HepG2 (cell line): ENCODE data around the gene UBE2O. TPM values are rescaled to one million over a fixed set of nuclear protein-coding genes. Genes with fewer than 3 reads are reported as not detected.
A peak's percentile ranks its signal among the peaks of the same experiment; 100 is the strongest.

ENCODE experiments used
- CEBPG ChIP-seq: IDR thresholded peaks from 2 replicates; pipeline ENCODE4 v1.6.1; 2016
- ERF ChIP-seq: IDR thresholded peaks from 2 replicates; pipeline ENCODE4 v1.6.1; 2018; ENCODE audit warnings: missing biosample characterization, missing genetic modification reagents
- GFI1 ChIP-seq: sonication (generic); formaldehyde crosslinking; IDR thresholded peaks from 2 replicates; pipeline ENCODE4 v1.5.0; 2020; ENCODE audit warnings: missing genetic modification reagents, mild to moderate bottlenecking, borderline replicate concordance
- HMGA1 ChIP-seq: sonication (generic); formaldehyde crosslinking; conservative IDR thresholded peaks from 2 replicates; pipeline ENCODE4 v1.4.0; 2020; ENCODE audit warnings: missing genetic modification reagents
- HNF1A ChIP-seq, 2 experiments: sonication (generic) in 1 of 2; formaldehyde crosslinking in 1 of 2; IDR thresholded peaks; 2 replicates each; pipeline versions ENCODE4 v1.4.0 to v1.6.1; 2016 to 2020; ENCODE audit warnings: borderline replicate concordance in 1 of 2, low read depth in 1 of 2, mild to moderate bottlenecking in 1 of 2, missing genetic modification reagents in 1 of 2
- HNF4A ChIP-seq: sonication (generic); formaldehyde crosslinking; IDR thresholded peaks from 2 replicates; pipeline ENCODE4 v1.4.0; 2020; ENCODE audit warnings: missing genetic modification reagents
- JUND ChIP-seq: sonication (generic); formaldehyde crosslinking; IDR thresholded peaks from 2 replicates; pipeline ENCODE4 v1.8.0; 2022; ENCODE audit warnings: mild to moderate bottlenecking, missing genetic modification reagents
- KDM6A ChIP-seq: IDR thresholded peaks from 2 replicates; pipeline ENCODE4 v1.6.1; 2016; ENCODE audit warnings: low read depth
- MXD3 ChIP-seq: IDR thresholded peaks from 2 replicates; pipeline ENCODE4 v1.6.1; 2016; ENCODE audit warnings: mild to moderate bottlenecking, missing biosample characterization, missing genetic modification reagents
- NFE2L2 ChIP-seq: fragments of 150-350 bp; IDR thresholded peaks from 2 replicates; pipeline ENCODE4 v1.6.1; 2014; ENCODE audit warnings: low read length
- PLRG1 ChIP-seq: fragments of 450-650 bp; conservative IDR thresholded peaks from 2 replicates; pipeline ENCODE4 v1.6.1; 2016
- SMARCE1 ChIP-seq: fragments of 450-650 bp; IDR thresholded peaks from 2 replicates; pipeline ENCODE4 v1.6.1; 2017; ENCODE audit warnings: borderline replicate concordance
- SP2 ChIP-seq: sonication (generic); formaldehyde crosslinking; IDR thresholded peaks from 2 replicates; pipeline ENCODE4 v1.5.1; 2020; ENCODE audit warnings: mild to moderate bottlenecking, missing genetic modification reagents
- ZFX ChIP-seq: sonication (generic); formaldehyde crosslinking; IDR thresholded peaks from 2 replicates; pipeline ENCODE4 v1.4.0; 2020; ENCODE audit warnings: mild to moderate bottlenecking, low read depth, missing genetic modification reagents, moderate library complexity
- ZNF260 ChIP-seq: sonication (generic); formaldehyde crosslinking; IDR thresholded peaks from 2 replicates; pipeline ENCODE4 v1.4.0; 2020; ENCODE audit warnings: missing genetic modification reagents, low read depth, mild to moderate bottlenecking, borderline replicate concordance
- ZNF281 ChIP-seq: sonication (generic); formaldehyde crosslinking; IDR thresholded peaks from 2 replicates; pipeline ENCODE4 v1.4.0; 2020; ENCODE audit warnings: missing genetic modification reagents, borderline replicate concordance
- ZNF383 ChIP-seq: sonication (generic); formaldehyde crosslinking; IDR thresholded peaks from 2 replicates; pipeline ENCODE4 v1.4.0; 2020; ENCODE audit warnings: missing genetic modification reagents, mild to moderate bottlenecking, borderline replicate concordance
- ZNF547 ChIP-seq: sonication (generic); formaldehyde crosslinking; IDR thresholded peaks from 2 replicates; pipeline ENCODE4 v1.5.1; 2020; ENCODE audit warnings: mild to moderate bottlenecking, missing genetic modification reagents
- ZNF562 ChIP-seq: sonication (generic); formaldehyde crosslinking; IDR thresholded peaks from 2 replicates; pipeline ENCODE4 v1.8.0; 2022; ENCODE audit warnings: missing genetic modification reagents, borderline replicate concordance
- ZNF678 ChIP-seq: sonication (generic); formaldehyde crosslinking; IDR thresholded peaks from 2 replicates; pipeline ENCODE4 v1.4.0; 2020; ENCODE audit warnings: mild to moderate bottlenecking, missing genetic modification reagents
- ZNF724P ChIP-seq: sonication (generic); formaldehyde crosslinking; IDR thresholded peaks from 2 replicates; pipeline ENCODE4 v1.8.0; 2022; ENCODE audit warnings: missing genetic modification reagents, borderline replicate concordance
- ZNF737 ChIP-seq: sonication (generic); formaldehyde crosslinking; IDR thresholded peaks from 2 replicates; pipeline ENCODE4 v1.5.0; 2020; ENCODE audit warnings: missing genetic modification reagents, mild to moderate bottlenecking, borderline replicate concordance
- polyA plus RNA-seq, 8 experiments: library from polyadenylated mRNA; depleted of rRNA in 3 of 8; stranded (reverse) in 7 of 8; unstranded in 1 of 8; fragments of >200 nt; fragmentation: Illumina TruSeq in 4 of 8; extraction: Trizol in 4 of 8; gene quantifications; 2 replicates each; pipeline versions ENCODE4 v1.2.1 to v1.2.3, GENCODE V29; 2011 to 2016; ENCODE audit warnings: low read depth in 4 of 8, missing spikeins in 1 of 8, mixed read lengths in 1 of 8; ENCODE audit not compliant: insufficient read depth in 1 of 8
- total RNA-seq, 5 experiments: library from RNA; depleted of rRNA; stranded (reverse); fragments of >200 nt; fragmentation: Illumina TruSeq; extraction: Trizol; gene quantifications; 2 replicates each; pipeline ENCODE4 v1.2.3, GENCODE V29; 2016; ENCODE audit warnings: low read depth in 1 of 5
- TF ChIP-seq, protein P1 (sequence below): IDR thresholded peaks from 2 replicates; pipeline ENCODE4 v1.6.1; 2012; ENCODE audit warnings: inconsistent platforms
- TF ChIP-seq, protein P2 (sequence below): sonication (generic); formaldehyde crosslinking; IDR thresholded peaks from 2 replicates; pipeline ENCODE4 v1.8.0; 2022; ENCODE audit warnings: mild to moderate bottlenecking, missing genetic modification reagents, moderate library complexity

Gene UBE2O
- total and polyA plus RNA-seq, 2 of the 13 experiments (the other 11 are each of a cell fraction or from before 2014, with no cell fraction given), result 21.5 to 23.5 TPM

DNA sequence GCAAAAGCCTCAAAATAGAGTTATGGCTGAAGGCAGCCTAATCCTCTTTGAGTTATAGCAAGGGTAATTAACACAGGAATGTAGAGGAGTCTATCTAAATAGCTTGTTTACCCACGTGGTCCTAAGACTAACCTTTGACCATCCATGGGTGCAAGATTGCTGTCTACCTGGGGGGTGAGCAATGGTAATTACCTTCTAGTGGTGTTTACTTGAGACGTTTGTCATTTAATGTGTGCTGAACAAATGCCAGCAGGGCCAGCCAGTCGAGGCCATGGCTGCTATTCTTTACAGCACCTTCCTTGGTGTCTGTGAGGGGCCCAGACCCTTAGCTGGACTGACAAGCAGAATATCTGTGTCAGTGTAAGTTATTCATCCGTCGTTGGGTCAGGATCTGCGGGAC lies 85.3 kb downstream of the UBE2O start (continued):
- TF ChIP-seq CEBPG (CRISPR knock-in tag) (peak; percentile 22; the same call in 1 of the 2 replicates), ZNF562 (CRISPR knock-in tag) (no peak), PLRG1 (no peak), MXD3 (CRISPR knock-in tag) (no peak), ZNF737 (CRISPR knock-in tag) (no peak), SP2 (no peak), HNF1A (IDR thresholded peaks at IDR 0.05; ENCODE audit: low read depth) (no peak), HNF1A (CRISPR knock-in tag; IDR thresholded peaks at IDR 0.05; ENCODE audit: borderline replicate concordance) (no peak), ZNF724P (CRISPR knock-in tag) (0 out of 2 replicates have a peak, but pooled peaks have one; percentile 13), SMARCE1 (no peak), KDM6A (CRISPR knock-in tag) (no peak), HMGA1 (CRISPR knock-in tag) (no peak), JUND (no peak), NFE2L2 (no peak), ZFX (no peak), ERF (CRISPR knock-in tag) (no peak), HNF4A (CRISPR knock-in tag) (peak; percentile 76), ZNF678 (CRISPR knock-in tag) (no peak), ZNF260 (CRISPR knock-in tag) (no peak), GFI1 (CRISPR knock-in tag) (no peak), ZNF281 (CRISPR knock-in tag) (peak; percentile 41; the same call in 1 of the 2 replicates), ZNF383 (no peak), ZNF547 (CRISPR knock-in tag) (no peak)
- TF ChIP-seq, protein P1, sequence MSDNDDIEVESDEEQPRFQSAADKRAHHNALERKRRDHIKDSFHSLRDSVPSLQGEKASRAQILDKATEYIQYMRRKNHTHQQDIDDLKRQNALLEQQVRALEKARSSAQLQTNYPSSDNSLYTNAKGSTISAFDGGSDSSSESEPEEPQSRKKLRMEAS, result 0 out of 2 replicates have a peak, but pooled peaks have one; percentile 29
- TF ChIP-seq, protein P2, sequence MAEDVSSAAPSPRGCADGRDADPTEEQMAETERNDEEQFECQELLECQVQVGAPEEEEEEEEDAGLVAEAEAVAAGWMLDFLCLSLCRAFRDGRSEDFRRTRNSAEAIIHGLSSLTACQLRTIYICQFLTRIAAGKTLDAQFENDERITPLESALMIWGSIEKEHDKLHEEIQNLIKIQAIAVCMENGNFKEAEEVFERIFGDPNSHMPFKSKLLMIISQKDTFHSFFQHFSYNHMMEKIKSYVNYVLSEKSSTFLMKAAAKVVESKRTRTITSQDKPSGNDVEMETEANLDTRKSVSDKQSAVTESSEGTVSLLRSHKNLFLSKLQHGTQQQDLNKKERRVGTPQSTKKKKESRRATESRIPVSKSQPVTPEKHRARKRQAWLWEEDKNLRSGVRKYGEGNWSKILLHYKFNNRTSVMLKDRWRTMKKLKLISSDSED, result no peak
